GM18511 (cell line): ENCODE measurements around the gene CHRNA4.
"Not testable (repeated sequence)": the region's sequence is repeated elsewhere in the genome, so short reads cannot be mapped to it uniquely, and the experiment has no call there.

Experiments
- ATAC-seq: cut with Tn5 transposase; IDR thresholded peaks from one replicate; pipeline ENCODE4 v1.9.1; 2021; ENCODE audit warnings: mild to moderate bottlenecking, moderate library complexity; ENCODE audit not compliant: unreplicated experiment

The CHRNA4 gene

GRCh38 chr20:63398744-63399514, 37.8 kb upstream of the CHRNA4 start:
- no peak for ATAC-seq

- ATAC-seq: no peak
Observed at GRCh38 chr20:63397946-63398450, 36.8 kb upstream of the CHRNA4 start.

GRCh38 chr20:63397155-63397843, 36.1 kb upstream of the CHRNA4 start:
- no peak for ATAC-seq

GRCh38 chr20:63396300-63396699, 35.2 kb upstream of the CHRNA4 start:
- no peak for ATAC-seq

GRCh38 chr20:63395723-63396122, 34.6 kb upstream of the CHRNA4 start:
- no peak for ATAC-seq

GRCh38 chr20:63394920-63395455, 33.8 kb upstream of the CHRNA4 start:
- no peak for ATAC-seq

GRCh38 chr20:63394069-63394919, 33.1 kb upstream of the CHRNA4 start:
- no peak for ATAC-seq

- no peak for ATAC-seq
Observed at GRCh38 chr20:63393566-63393965, 32.4 kb upstream of the CHRNA4 start.

GRCh38 chr20:63392465-63393365, 31.6 kb upstream of the CHRNA4 start:
- no peak for ATAC-seq

GRCh38 chr20:63387917-63388316, 26.8 kb upstream of the CHRNA4 start:
- ATAC-seq: no peak

- no peak for ATAC-seq
Observed at GRCh38 chr20:63387393-63387792, 26.2 kb upstream of the CHRNA4 start.

GRCh38 chr20:63386491-63386890, 25.3 kb upstream of the CHRNA4 start:
- no peak for ATAC-seq

- no peak for ATAC-seq
Observed at GRCh38 chr20:63385819-63386218, 24.7 kb upstream of the CHRNA4 start.

GRCh38 chr20:63384336-63384735, 23.2 kb upstream of the CHRNA4 start:
- ATAC-seq: no peak

- no peak for ATAC-seq
Observed at GRCh38 chr20:63383556-63383955, 22.4 kb upstream of the CHRNA4 start.

GRCh38 chr20:63382551-63383300, 21.6 kb upstream of the CHRNA4 start:
- ATAC-seq: no peak

- no peak for ATAC-seq
Observed at GRCh38 chr20:63381781-63382431, 20.8 kb upstream of the CHRNA4 start.

GRCh38 chr20:63380346-63380870, 19.3 kb upstream of the CHRNA4 start:
- ATAC-seq: no peak

GRCh38 chr20:63379872-63380271, 18.7 kb upstream of the CHRNA4 start:
- not testable (repeated sequence) for ATAC-seq
